Caco-2 (cell line): ENCODE data around the gene IGF2. TPM values are rescaled to one million over a fixed set of nuclear protein-coding genes. Genes with fewer than 3 reads are reported as not detected.

Experiments used
- BruUV-seq: library from RNA; stranded (reverse); fragments of 400-500 nt; replicated peaks from 2 replicates; lab custom pipeline; 2021; lab: Mats Ljungman, UMichigan
- CTCF ChIA-PET: fragments of 300-600 bp; sonication (Branson Sonifier 250); formaldehyde crosslinking; loops from one replicate; lab custom pipeline; 2022; ENCODE audit warnings: antibody characterized with exemption; lab: Charles Lee
- POLR2A ChIA-PET: fragments of 300-600 bp; sonication (Branson Sonifier 250); formaldehyde crosslinking; loops from one replicate; lab custom pipeline; 2022; ENCODE audit warnings: antibody characterized with exemption; lab: Charles Lee
- DNase-seq, 2 experiments: peaks; one replicate each; pipeline versions ENCODE4 v3.0.0 to v3.0.0-alpha.2; 2020 to 2022
- H3K27me3 ChIP-seq: replicated peaks from 2 replicates; pipeline ENCODE4 v1.6.0; 2011; ENCODE audit warnings: low read length; ENCODE audit not compliant: control insufficient read depth, insufficient read depth
- H3K36me3 ChIP-seq: 2 replicates; pipeline ENCODE4 v1.5.1; 2011; ENCODE audit warnings: low read length; ENCODE audit not compliant: control insufficient read depth, insufficient read depth
- H3K4me1 ChIP-seq: fragments of 250-450 bp; sonication (Bioruptor Pico); 2 replicates; pipeline ENCODE4 v1.5.1; 2020; ENCODE audit warnings: mild to moderate bottlenecking
- H3K4me3 ChIP-seq: 2 replicates; pipeline ENCODE4 v1.5.1; 2011; ENCODE audit warnings: low read depth, mild to moderate bottlenecking, control low read depth, low read length
- H3K9me3 ChIP-seq: fragments of 250-450 bp; sonication (Bioruptor Pico); 2 replicates; pipeline ENCODE4 v1.5.1; 2020; ENCODE audit warnings: mild to moderate bottlenecking, moderate library complexity
- H3K27ac Mint-ChIP-seq: one replicate; pipeline ENCODE4 v1.8.0; 2022; ENCODE audit warnings: mixed read lengths; ENCODE audit not compliant: unreplicated experiment
- H3K27me3 Mint-ChIP-seq: one replicate; pipeline ENCODE4 v1.8.0; 2022; ENCODE audit warnings: mixed read lengths; ENCODE audit not compliant: insufficient read depth, unreplicated experiment
- H3K36me3 Mint-ChIP-seq: one replicate; pipeline ENCODE4 v1.8.0; 2022; ENCODE audit warnings: mild to moderate bottlenecking, mixed read lengths; ENCODE audit not compliant: insufficient read depth, unreplicated experiment
- H3K4me1 Mint-ChIP-seq: one replicate; pipeline ENCODE4 v1.8.0; 2022; ENCODE audit warnings: low read depth, mixed read lengths; ENCODE audit not compliant: unreplicated experiment
- H3K4me3 Mint-ChIP-seq: one replicate; pipeline ENCODE4 v1.8.0; 2022; ENCODE audit warnings: mild to moderate bottlenecking, moderate library complexity, mixed read lengths; ENCODE audit not compliant: unreplicated experiment
- H3K9me3 Mint-ChIP-seq: one replicate; pipeline ENCODE4 v1.8.0; 2022; ENCODE audit warnings: mixed read lengths; ENCODE audit not compliant: unreplicated experiment
- CTCF ChIP-seq, 2 experiments: fragments of 200-600 bp in 1 of 2; IDR thresholded peaks; 1 replicate in 1 of 2; 2 replicates in 1 of 2; pipeline versions ENCODE4 v1.5.1 to v1.8.0; 2011 to 2022; ENCODE audit warnings: antibody characterized with exemption in 1 of 2, control low read depth in 1 of 2, inconsistent platforms in 1 of 2, low read depth in 1 of 2, low read length in 1 of 2, mild to moderate bottlenecking in 1 of 2, moderate library complexity in 1 of 2; ENCODE audit not compliant: insufficient read depth in 1 of 2, severe bottlenecking in 1 of 2, unreplicated experiment in 1 of 2
- intact Hi-C: fragments of 100-400 bp; cut with micrococcal nuclease; formaldehyde crosslinking; loops from one replicate; pipeline ENCODE4 v1.10.0; 2022; ENCODE audit not compliant: unreplicated experiment
- total RNA-seq: library from RNA; stranded (reverse); gene quantifications from 2 replicates; pipeline ENCODE4 v1.2.3, GENCODE V29; 2022

IGF2 gene
- total RNA-seq, 1 experiment from 2014 or later: 1,397 TPM

GRCh38 chr11:2098691-2099515 is 40.3 kb downstream of the IGF2 start:
- no peaks in the 10 kb centered on the region for H3K36me3 ChIP-seq
- peaks cover 10% of the 10 kb centered on the region for H3K9me3 Mint-ChIP-seq
- no peak for DNase-seq
- no peaks in the 10 kb centered on the region for H3K27me3 Mint-ChIP-seq
- CTCF ChIA-PET: interaction anchor here (0.8 kb wide), 2 partner anchors 10 to 53 kb away, joined by 3 to 4 read pairs; no protein-coding TSS in a partner anchor
- no peaks in the 10 kb centered on the region for H3K9me3 ChIP-seq
- no peak overlapping the region for H3K4me3 Mint-ChIP-seq
- no TSS peak for BruUV-seq
- no peak for TF ChIP-seq CTCF (IDR thresholded peaks at IDR 0.05; ENCODE audit: insufficient read depth in 1 of 2, low read depth in 1 of 2, low read length in 1 of 2, severe bottlenecking in 1 of 2, unreplicated experiment in 1 of 2)
- no peaks in the 10 kb centered on the region for H3K27me3 ChIP-seq
- no peaks in the 10 kb centered on the region for H3K4me1 ChIP-seq
- H3K27ac Mint-ChIP-seq: peak overlapping the region; percentile 37
- H3K36me3 Mint-ChIP-seq: no peaks in the 10 kb centered on the region
- H3K4me1 Mint-ChIP-seq: no peaks in the 10 kb centered on the region
- intact Hi-C loops: no loop called here
- H3K4me3 ChIP-seq: no peak overlapping the region
- POLR2A ChIA-PET: no interaction called here

- H3K4me1 ChIP-seq: no peaks in the 10 kb centered on the region
- Mint-ChIP-seq H3K27ac (no peak overlapping the region), H3K4me1 (no peaks in the 10 kb centered on the region), H3K36me3 (no peaks in the 10 kb centered on the region), H3K27me3 (no peaks in the 10 kb centered on the region), H3K9me3 (peaks cover 10% of the 10 kb centered on the region), H3K4me3 (no peak overlapping the region)
- TF ChIP-seq CTCF (IDR thresholded peaks at IDR 0.05; ENCODE audit: insufficient read depth in 1 of 2, low read depth in 1 of 2, low read length in 1 of 2, severe bottlenecking in 1 of 2, unreplicated experiment in 1 of 2): no peak
- ChIA-PET POLR2A (no interaction called here), CTCF (interaction anchor here (0.7 kb wide), 1 partner anchor 22 kb away, joined by 3 read pairs; no protein-coding TSS in a partner anchor)
- no peak overlapping the region for H3K4me3 ChIP-seq
- intact Hi-C loops: no loop called here
- DNase-seq: no peak
- H3K27me3 ChIP-seq: no peaks in the 10 kb centered on the region
- H3K36me3 ChIP-seq: no peaks in the 10 kb centered on the region
- no peaks in the 10 kb centered on the region for H3K9me3 ChIP-seq
- no TSS peak for BruUV-seq
These were observed 41.0 kb downstream of the IGF2 start for GRCh38 chr11:2097998-2098690.

- Histone ChIP-seq H3K4me3 (no peak overlapping the region), H3K36me3 (no peaks in the 10 kb centered on the region), H3K27me3 (no peaks in the 10 kb centered on the region), H3K4me1 (no peaks in the 10 kb centered on the region), H3K9me3 (no peaks in the 10 kb centered on the region)
- Mint-ChIP-seq H3K4me3 (no peak overlapping the region), H3K4me1 (no peaks in the 10 kb centered on the region), H3K27ac (no peak overlapping the region), H3K36me3 (no peaks in the 10 kb centered on the region), H3K9me3 (peaks cover 8% of the 10 kb centered on the region), H3K27me3 (no peaks in the 10 kb centered on the region)
- ChIA-PET POLR2A (no interaction called here), CTCF (interaction anchor here (0.7 kb wide), 1 partner anchor 23 kb away, joined by 3 read pairs; no protein-coding TSS in a partner anchor)
- no peak for TF ChIP-seq CTCF (IDR thresholded peaks at IDR 0.05; ENCODE audit: insufficient read depth in 1 of 2, low read depth in 1 of 2, low read length in 1 of 2, severe bottlenecking in 1 of 2, unreplicated experiment in 1 of 2)
- no TSS peak for BruUV-seq
- no peak for DNase-seq
- intact Hi-C loops: no loop called here
These were observed 41.7 kb downstream of the IGF2 start for GRCh38 chr11:2097356-2097997.
